Measurements from ENCODE around the gene RNF213. TPM values are rescaled to one million over a fixed set of nuclear protein-coding genes. Genes with fewer than 3 reads are reported as not detected.

RNF213 gene
- total RNA-seq, 3 donors from 2014 or later: 135 to 143 (median 136) TPM

DNA sequence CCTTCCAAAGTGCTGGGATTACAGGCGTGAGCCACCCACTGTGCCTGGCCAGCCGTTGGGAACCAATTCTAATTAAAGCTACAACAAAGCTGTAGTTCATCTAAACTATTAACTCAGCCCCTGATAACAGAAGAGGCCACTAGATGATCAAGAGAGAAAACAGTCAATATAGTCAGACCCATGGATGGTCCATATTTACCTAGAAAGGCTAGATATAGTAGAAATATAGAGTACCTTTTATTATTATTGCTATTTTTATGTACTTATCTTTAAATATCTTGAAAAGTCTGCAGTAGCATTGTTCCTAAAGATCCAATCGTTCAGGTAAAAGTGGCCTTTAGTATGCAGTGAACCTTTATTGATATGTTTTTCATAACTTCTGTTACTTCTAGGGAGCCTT is 43.2 kb downstream of the RNF213 start:
- TF ChIP-seq, protein P1, sequence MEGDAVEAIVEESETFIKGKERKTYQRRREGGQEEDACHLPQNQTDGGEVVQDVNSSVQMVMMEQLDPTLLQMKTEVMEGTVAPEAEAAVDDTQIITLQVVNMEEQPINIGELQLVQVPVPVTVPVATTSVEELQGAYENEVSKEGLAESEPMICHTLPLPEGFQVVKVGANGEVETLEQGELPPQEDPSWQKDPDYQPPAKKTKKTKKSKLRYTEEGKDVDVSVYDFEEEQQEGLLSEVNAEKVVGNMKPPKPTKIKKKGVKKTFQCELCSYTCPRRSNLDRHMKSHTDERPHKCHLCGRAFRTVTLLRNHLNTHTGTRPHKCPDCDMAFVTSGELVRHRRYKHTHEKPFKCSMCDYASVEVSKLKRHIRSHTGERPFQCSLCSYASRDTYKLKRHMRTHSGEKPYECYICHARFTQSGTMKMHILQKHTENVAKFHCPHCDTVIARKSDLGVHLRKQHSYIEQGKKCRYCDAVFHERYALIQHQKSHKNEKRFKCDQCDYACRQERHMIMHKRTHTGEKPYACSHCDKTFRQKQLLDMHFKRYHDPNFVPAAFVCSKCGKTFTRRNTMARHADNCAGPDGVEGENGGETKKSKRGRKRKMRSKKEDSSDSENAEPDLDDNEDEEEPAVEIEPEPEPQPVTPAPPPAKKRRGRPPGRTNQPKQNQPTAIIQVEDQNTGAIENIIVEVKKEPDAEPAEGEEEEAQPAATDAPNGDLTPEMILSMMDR (IDR thresholded peaks at IDR 0.05): no peak
- Histone ChIP-seq H3K4me3 (no peak overlapping the region), H3K36me3 (ENCODE audit: low read depth) (peaks cover 25% of the 10 kb centered on the region), H3K9me3 (peaks cover 9% of the 10 kb centered on the region), H3K4me1 (ENCODE audit: low read depth) (no peaks in the 10 kb centered on the region)
- ATAC-seq (no peak), DNase-seq (no peak)
- intact Hi-C loops (cut with DNase I, micrococcal nuclease): no loop called here

DNA sequence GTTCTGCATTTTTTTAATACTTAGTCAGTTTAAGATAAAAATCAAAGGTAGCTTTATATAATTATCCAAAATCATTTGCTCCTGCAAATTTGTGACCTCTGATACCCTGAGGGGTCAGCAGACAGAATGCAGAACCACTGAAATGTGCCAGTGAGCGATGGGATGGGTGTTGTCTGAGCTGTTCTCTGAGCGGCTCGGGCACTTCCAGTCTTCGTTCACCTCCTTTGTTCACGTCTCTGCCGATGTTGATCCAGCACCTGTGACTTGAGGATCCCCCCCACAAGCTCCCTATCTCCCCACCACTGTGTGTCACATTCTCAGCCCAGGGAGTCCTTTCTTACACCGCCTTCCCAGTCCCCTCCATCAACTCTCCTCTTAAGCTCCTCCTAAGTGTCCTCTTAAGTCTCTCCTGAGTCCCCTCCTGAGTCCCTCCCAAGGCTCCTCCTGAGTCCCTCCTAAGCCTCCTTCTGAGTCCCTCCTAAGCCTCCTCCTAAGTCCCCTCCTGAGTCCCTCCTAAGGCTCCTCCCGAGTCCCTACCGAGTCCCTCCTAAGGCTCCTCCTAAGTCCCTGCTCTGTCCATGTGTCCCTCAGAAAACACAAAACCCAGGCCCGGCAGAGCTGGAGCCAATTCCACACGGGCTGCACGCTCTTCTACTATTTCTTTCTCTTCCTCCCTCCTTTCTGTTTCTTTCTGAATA is 47.5 kb downstream of the RNF213 start:
- intact Hi-C loops (cut with DNase I, micrococcal nuclease): no loop called here
- no peak overlapping the region for H3K4me3 ChIP-seq
- no peaks in the 10 kb centered on the region for H3K4me1 ChIP-seq (ENCODE audit: low read depth)
- TF ChIP-seq, protein P1 (IDR thresholded peaks at IDR 0.05): no peak
- H3K9me3 ChIP-seq: peaks cover 9% of the 10 kb centered on the region
- peaks cover 15% of the 10 kb centered on the region for H3K36me3 ChIP-seq (ENCODE audit: low read depth)
- DNase-seq: no peak
- no peak for ATAC-seq

DNA sequence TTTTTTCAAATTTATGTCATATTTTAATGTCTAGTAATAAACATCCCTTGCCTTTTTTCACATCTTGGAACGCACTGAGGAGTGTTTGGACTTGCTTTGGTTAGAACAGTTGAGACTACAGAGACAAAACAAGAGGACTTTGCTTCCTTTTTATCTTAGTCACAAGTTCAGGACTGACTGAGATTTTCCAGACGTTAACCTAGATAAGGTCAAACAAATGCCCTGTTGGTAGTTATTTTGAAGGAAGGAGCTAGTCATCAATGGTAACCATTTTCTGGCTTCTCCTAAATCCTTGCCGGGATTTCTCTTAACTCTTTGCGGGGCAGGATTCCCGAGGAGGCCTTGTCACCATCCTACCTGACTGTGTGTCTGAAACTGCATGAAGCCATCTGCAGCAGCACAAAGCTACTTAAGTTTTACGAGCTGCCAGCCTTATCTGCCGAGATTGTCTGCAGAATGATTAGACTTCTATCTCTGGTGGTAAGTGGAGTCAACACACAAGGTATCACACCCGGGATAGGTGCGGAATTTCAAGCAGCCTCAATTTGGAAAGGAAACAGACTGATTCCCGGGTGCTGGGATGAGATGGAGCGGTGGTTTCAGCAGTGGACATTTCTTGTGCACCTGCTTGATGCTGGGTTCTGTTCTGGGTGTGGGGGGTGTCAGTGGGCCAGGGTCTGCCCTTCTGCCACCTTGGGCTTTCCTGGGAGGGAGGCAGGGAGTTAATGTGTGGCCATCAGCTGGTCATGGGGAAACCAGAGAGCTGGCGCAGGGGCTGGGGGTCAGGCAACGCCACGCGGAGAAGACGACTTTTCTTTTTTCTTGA is 48.3 kb downstream of the RNF213 start:
- no peak overlapping the region for H3K4me3 ChIP-seq
- peaks cover 15% of the 10 kb centered on the region for H3K36me3 ChIP-seq (ENCODE audit: low read depth)

DNA sequence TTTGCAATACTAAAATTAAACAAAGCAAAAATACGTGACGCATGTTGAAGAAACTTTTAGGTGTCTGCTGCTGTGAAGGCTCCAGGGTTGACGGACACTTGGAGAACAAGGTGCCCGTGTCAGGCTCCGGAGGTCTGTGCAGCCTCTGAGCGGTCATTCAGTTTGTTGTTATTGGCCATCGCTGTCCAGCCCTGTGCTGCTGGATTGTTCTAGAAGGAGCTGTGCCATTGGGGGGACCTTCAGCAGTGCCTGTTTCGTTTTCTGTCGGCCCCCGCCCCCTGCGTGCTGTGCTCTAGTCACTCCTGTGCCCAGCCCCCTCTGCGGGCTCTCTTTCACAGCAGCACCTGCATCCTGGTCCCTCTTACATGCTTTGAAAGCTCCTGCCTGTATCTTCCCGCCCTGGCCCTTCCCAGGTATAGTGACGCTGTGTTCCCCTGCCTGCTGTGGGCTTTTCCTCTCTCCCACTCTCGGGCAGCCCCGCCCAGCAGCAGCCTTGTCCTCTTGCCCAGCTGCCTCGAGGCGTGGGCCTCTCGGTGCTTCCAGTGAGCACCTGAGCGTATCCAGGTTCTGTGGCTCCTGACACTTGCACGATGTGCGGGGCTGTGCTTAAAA is 50.7 kb downstream of the RNF213 start:
- H3K4me1 ChIP-seq (ENCODE audit: low read depth): no peaks in the 10 kb centered on the region
- no peaks in the 10 kb centered on the region for H3K9me3 ChIP-seq
- H3K4me3 ChIP-seq: no peak overlapping the region
- TF ChIP-seq, protein P1 (IDR thresholded peaks at IDR 0.05): no peak
- intact Hi-C loops (cut with DNase I, micrococcal nuclease): no loop called here
- no peak for DNase-seq
- peaks cover 10% of the 10 kb centered on the region for H3K36me3 ChIP-seq (ENCODE audit: low read depth)
- ATAC-seq: no peak

More for the DNA sequence above, 48.3 kb downstream of the RNF213 start:
- TF ChIP-seq, protein P1 (IDR thresholded peaks at IDR 0.05): no peak
- H3K4me1 ChIP-seq (ENCODE audit: low read depth): no peaks in the 10 kb centered on the region
- ATAC-seq (no peak), DNase-seq (no peak)
- intact Hi-C loops (cut with DNase I, micrococcal nuclease): no loop called here
- H3K9me3 ChIP-seq: peaks cover 2% of the 10 kb centered on the region

DNA sequence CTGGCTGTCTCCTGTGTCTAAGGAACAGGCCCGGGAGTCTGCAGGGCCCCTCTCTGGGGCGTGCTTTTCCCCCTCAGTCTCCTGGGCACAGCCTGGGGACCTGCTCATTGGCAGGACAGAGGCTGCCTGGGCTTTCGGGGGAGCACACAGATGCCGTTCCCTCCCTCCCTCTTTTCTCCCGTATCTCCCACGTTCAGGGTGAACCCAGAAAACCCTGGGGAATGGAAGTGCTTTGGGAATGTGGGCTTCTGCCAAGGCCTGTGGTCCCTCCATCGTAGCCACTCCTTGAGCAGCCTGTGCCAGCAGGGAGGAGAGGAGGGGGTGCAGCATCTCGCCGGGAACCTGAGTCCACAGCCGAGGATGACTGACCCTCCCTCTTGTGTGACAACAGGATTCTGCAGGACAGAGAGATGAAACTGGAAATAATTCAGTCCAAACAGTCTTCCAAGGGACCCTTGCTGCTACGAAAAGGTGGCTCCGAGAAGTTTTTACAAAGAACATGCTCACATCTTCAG is 52.0 kb downstream of the RNF213 start:
- ATAC-seq (no peak), DNase-seq (no peak)
- TF ChIP-seq, protein P1 (IDR thresholded peaks at IDR 0.05): no peak
- Histone ChIP-seq H3K36me3 (ENCODE audit: low read depth) (peaks cover 10% of the 10 kb centered on the region), H3K4me1 (ENCODE audit: low read depth) (no peaks in the 10 kb centered on the region), H3K9me3 (no peaks in the 10 kb centered on the region), H3K4me3 (no peak overlapping the region)
- intact Hi-C loops (cut with DNase I, micrococcal nuclease): no loop called here
